HG02610 (cell line): Measurements from ENCODE around the gene CISD1.

ENCODE experiments used
- ATAC-seq: cut with Tn5 transposase; IDR thresholded peaks from one replicate; pipeline ENCODE4 v1.9.1; 2021; ENCODE audit warnings: mild to moderate bottlenecking, moderate library complexity; ENCODE audit not compliant: unreplicated experiment

The CISD1 gene

GRCh38 chr10:58305821-58306220, 36.9 kb downstream of the CISD1 start:
- no peak for ATAC-seq

- no peak for ATAC-seq
Observed at GRCh38 chr10:58307676-58308075, 38.7 kb downstream of the CISD1 start.

DNA sequence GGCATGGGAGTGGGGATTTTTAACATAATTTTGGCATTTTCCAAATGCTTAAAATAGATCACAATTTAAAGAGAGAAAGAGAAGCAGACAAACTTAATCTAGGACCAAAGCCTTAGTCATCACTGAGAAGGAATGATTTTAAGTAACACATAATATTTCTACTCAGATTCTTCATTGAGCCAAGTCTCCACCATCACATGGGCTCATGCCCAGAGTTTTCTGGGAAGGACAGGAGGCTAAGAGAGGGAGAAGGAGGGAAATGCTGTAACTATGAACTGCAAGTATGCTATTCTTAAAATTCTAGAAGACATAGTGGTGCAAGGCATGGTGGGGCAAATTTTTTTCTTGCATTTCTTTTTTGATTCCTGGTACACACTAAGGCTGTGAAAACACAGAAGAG, 42.1 kb downstream of the CISD1 start:
- ATAC-seq, result no peak

- no peak for ATAC-seq
Observed at GRCh38 chr10:58316874-58317273, 47.9 kb downstream of the CISD1 start.

DNA sequence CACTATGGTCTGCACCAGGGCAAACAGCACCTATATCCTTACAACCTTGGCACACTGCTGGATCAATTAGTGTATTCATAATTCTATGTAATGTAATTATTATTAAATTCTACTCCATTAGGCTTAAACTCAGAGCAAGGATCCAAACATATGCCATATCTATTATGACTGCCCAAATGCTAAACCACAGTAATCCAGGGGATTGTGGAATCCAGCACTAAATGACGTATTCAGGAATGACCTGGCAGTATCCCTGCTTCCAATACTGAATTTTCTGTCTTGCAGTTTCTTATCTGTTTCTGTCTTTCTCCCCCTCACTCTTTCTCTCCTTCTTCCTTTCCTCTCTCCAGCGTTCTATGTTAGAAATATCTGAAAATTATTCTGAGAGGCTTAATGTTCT, 49.4 kb downstream of the CISD1 start:
- ATAC-seq, result no peak

DNA sequence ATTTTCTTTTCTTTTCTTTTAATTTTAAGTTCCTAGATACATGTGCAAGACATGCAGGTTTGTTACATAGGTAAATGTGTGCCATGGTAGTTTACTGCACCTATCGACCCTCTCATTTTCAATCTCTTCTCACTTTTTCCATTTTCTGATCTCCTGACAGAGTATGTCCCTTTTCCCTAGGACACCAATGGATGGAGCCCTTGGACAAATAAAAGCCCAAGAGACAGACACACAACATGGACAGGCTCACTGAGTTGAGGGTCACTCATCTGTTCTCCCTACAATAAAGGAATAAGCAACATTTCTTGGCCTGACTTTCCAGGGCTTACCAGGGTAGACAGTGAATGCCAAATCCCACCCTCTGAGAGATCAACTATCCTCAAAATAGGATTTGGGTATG, 50.6 kb downstream of the CISD1 start:
- no peak for ATAC-seq

DNA sequence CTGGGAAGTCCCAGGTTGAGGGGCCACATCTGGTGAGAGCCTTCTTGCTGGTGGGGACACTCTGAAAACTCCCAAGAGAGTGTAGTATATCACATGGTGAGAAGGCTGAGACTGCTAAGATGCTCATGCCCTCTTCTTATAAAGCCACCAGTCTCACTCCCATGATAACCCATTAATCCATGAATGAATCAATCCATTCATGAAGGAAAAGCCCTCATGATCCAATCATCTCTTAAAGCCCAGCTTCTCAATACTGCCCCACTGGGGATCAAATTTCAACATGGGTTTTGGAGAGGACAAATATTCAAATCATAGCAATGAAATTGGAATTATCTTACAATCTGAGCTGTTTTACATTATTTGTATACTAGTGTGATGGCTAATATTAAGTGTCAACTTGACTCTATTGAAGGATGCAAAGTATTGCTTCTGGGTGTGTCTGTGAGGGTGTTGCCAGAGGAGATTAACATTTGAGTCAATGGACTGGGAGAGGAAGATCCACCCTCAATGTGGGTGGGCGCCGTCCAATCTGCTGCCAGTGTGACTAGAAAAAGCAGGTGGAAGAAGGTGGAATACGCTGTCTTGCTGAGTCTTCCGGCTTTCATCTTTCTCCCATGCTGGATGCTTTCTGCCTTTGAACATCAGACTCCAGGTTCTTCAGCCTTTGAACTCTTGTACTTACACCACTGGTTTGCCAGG, 51.5 kb downstream of the CISD1 start:
- ATAC-seq, result no peak

GRCh38 chr10:58322072-58322834, 53.3 kb downstream of the CISD1 start:
- peak; percentile 86 for ATAC-seq

GRCh38 chr10:58322835-58323209, 53.9 kb downstream of the CISD1 start:
- no peak for ATAC-seq

DNA sequence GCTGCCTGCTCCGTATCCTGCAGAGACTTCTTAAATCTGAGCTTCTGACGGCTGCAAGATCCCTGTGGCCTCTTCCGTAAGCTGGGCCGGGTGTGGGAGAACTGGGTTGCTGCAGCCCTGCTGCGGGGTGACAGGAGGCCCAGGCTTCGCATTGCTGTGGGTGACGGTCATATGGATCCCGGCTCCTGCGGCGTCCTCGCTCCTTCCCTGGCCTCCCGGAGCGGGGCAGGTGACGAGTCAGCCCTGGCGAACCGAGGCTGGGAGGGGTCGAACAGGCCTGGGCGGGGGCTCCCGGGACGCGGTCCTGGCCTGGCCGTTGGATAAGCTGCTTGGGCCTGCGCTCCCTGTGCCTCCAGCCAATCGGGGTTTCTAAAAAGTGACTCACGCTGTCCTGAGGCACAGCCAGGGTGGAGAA, 58.0 kb downstream of the CISD1 start:
- no peak for ATAC-seq

GRCh38 chr10:58328233-58328632, 59.3 kb downstream of the CISD1 start:
- ATAC-seq, result no peak

- no peak for ATAC-seq
Observed at GRCh38 chr10:58330431-58330830, 61.5 kb downstream of the CISD1 start.

DNA sequence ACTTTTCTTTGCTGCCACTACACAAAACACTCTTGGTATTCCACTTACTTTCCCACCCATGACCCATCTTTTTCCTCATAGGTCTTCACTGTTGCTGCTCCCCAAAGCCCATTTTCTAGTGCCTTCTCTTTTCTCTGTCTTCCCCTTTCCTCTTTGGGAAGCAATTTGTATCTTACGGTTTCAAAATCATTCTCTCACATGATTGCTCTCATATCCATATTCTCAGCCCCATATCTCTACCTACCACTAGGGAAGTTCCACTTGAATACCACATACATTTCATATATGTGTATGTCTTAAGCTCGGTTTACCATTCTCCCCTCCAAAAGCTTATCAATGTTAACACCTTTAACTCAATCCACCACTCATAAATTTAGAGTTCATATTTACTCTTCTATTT, 62.7 kb downstream of the CISD1 start:
- ATAC-seq, result no peak

- ATAC-seq, result peak; percentile 99
Observed at GRCh38 chr10:58334817-58335305, 65.9 kb downstream of the CISD1 start, which contains the start of gene UBE2D1. TSS of gene UBE2D1 (plus strand) at chr10:58335006. CDS start at chr10:58335202, 196 bp downstream.

DNA sequence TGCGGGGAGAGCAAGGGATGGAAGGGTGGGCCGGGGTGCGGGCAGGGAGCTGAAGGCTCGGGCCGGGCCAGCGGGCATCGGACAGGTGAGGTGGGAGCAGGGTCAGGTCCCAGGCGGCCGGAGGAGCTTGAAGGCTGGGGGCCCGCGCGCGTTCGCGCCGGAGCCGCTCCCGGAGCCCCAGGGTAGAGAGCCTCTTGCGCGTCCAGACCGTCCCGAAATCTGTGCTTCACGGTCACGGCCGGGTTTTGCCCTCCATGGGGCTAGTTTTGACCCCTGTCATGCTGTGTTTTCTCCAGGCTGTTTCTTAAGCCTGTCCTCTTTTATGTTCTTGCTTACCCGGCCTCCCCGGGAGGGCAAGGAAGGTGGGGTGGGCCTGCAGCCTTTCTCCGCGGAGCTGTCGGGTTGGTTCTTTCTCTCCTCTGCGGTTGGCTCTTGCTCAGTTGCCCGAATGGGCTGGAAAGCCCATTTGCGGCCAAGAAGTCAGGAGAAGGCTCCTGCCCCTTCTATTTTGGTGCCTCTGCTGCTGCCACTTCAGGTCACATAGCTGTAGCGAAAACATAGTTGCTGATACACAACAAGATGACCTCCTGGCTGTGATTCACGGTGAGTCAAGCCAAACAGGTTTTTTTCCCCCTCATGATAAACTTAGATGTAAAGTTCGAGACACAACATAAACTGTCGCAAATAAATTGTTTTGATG, 66.5 kb downstream of the CISD1 start:
- ATAC-seq, result peak; percentile 36

DNA sequence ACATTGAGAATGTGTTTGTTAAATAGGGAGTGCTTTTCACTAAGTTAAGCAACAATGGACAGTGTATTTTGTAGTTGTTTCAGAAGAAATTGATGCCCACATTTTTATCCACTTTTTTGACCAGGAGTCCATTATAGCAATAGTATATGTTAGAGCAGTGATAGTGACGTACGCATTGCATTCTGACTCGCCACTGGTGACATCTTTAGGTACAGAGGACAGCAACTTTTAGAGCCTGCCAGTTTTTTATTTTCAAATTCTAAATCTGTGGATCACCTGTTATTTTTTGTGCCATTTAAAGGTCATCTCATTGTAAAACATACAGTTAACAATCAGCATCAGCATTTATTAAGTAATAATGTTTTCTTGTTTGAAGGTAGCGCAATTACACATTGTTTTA, 67.3 kb downstream of the CISD1 start:
- no peak for ATAC-seq
